GM18868 (cell line): ENCODE data around the gene DNAL4.

Experiments used
- ATAC-seq: cut with Tn5 transposase; IDR thresholded peaks from one replicate; pipeline ENCODE4 v1.9.1; 2021; ENCODE audit warnings: mild to moderate bottlenecking, moderate library complexity; ENCODE audit not compliant: unreplicated experiment

The DNAL4 gene

GRCh38 chr22:38793721-38794466 is at the start of gene DNAL4:
Gene DNAL4 (minus strand): TSS chr22:38794143. CDS start chr22:38782731, 11,412 bp downstream.
- peak; percentile 96 for ATAC-seq

DNA sequence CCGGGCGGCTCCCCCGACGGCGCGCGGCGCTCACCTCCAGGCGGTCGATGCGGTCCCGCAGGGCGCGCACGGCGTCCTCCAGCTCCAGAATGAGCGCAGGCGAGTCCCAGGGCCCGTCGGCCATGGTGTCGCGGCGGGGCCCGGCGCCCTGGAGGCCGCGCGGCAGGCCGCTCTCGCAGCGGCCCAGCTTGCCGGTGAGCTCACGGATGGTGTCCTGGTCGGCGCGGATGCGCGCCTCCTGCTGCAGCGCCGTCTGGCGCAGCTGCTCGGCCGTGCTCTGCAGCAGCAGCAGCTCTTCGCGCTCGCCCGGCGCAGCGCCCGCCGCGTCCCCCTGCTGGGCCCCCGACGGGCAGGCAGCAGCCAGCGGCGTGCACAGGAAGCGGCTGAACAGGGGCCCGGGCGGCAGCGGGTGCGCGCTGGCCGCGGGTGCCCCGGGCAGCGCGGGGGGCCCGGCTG is 49.3 kb upstream of the DNAL4 start:
- ATAC-seq, result no peak

DNA sequence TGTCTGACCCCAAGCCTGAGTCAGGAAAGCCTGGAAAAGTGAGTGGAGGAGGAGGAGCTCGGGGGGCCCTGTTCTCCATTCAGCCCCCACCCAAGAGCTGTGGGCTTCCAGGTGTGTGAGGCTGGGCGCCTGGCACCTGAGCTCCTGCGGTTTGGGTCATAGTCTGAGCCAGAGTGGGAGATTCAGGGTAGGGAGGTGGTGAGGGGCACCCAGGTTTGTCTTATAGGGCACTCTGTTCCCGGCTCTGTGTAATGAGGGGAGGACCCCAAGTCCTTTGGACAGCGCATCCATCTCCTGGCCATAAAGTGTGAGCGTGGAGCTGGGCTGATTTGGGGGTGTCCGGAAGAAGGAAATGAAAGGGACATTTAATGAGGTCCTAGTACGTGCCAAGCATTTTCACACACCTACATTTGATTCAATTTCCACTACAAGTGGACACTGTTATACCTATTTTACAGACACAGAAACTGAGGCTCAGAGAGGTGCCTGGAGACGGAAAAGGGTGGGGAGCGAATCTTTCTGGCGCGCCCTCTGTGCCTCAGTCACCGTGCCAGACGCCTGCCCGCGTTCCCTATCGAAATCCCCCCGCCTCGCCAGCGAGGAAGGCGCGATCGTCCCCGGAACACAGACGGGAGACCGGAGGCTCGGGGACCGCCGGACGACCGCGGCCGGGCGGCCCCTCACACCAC is 48.7 kb upstream of the DNAL4 start:
- ATAC-seq, result no peak

DNA sequence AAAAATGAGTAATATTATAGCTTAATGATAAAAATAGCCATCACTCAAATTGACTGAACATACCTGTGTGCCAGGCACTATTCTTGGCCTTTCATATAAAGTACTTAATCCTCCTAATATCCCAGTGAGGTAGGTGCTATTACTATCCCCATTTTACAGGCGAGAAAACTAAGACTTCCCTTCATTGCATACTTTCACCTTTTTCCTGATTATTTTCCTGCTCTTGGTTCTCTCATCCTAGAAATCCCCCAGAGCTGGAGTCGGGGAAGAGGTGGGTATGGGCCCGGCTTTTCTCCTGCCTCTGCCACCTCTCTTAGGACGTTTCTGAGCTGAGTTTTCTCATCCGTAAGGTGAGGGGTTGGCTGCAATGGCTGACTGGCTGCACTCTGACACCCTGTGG is 47.7 kb upstream of the DNAL4 start:
- ATAC-seq, result no peak

DNA sequence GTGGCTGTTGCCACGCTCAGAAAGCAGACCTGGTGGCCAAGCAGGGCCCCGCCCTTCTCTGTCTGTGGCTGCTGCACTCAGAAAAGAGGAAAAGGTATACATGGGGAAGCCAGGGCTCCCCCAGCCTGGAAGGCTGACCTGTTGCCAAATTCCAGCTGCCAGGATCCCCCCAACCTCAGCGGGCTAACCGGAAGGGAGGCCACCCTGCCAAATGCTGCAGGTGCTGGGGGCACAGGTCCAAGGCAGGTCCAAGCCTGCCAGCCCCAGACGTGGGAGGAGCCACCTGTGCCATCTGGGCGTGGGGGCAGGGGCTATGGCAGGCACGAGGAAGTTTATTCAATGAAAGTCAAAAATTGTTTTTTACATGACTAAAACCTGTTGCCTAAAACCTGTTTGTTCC is 47.3 kb upstream of the DNAL4 start:
- no peak for ATAC-seq

GRCh38 chr22:38840129-38840528 is 46.2 kb upstream of the DNAL4 start:
- ATAC-seq, result no peak

DNA sequence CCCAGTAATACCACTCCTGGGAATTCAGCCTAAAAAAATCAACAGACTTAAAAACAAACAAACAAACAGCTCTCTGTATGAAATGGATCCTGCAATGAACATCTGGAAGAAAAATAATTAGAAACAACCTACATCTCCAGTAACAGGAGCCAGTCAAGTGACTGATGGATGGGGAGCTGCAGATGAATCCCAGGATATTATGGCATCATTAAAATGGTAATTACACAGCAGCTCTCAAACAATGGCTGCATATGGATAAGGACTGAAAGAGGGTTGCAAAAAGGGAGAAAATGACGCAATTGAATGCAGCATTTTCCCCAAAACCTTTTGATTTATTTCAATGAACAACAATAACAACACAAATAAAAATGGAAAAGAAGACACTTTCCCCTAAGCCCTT is 45.7 kb upstream of the DNAL4 start:
- no peak for ATAC-seq

DNA sequence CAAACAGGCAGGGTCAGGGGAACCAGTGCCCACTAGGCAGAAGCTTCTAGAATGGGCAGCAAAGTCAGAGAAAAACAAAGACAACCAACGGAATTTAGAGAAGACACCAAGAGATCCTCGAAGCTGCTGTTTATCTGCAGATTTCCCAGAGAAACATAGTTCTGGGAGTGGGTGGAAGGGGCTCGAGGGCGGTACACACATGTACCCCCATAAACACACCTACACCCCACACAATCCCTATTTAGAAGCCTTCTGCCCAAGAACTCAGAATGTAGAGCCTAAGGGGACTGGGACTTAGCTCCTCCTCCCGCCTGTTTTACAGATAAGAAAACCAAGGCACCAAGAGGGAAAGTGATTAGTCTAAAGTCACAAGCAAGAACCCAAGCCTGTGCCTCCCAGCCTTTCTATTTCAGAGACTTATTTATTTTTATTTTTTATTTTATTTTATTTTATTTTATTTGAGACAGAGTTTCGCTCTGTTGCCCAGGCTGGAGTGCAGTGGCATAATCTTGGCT is 43.5 kb upstream of the DNAL4 start:
- no peak for ATAC-seq

DNA sequence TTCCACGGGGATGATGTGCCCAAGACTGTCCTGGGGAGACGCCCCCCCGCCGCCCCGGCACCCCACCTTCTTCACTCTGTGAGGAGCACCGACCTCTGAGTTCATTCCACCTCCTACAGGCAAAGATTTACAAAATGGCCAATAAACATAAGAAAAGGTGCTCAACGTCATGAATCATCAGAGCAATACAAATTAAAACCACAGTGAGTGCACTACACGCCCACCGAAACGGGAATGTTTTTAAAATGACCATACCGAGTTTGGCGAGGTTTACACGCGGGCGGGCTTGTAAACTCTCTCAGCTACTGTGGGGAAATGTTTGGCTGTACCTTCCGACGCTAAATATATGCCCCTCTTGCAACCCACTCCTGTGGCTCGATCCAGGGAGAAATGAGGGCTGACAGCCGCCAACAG is 42.0 kb upstream of the DNAL4 start:
- ATAC-seq, result no peak

DNA sequence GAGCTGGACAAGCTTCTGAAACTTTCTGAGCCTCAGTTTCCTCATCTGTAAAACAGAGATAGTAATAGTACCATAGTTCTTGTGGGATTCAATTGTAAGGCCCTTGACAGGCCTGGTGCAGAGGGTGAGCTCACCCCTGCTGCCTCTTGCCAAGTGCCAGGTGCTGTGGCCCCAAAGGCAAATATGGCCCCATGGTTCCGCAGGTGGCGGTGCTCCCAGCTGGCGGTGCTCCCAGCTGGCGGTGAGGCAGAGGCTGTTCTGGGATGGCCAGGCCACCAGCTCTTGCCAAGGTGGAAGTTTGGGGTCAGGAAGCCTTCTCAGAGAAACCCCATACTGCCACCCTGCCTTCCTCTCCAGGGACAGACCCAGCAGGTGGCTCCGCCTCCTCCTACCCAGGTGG is 41.0 kb upstream of the DNAL4 start:
- ATAC-seq, result no peak

- no peak for ATAC-seq
These were observed 40.4 kb upstream of the DNAL4 start for GRCh38 chr22:38834215-38834953.

GRCh38 chr22:38833061-38833460 is 39.1 kb upstream of the DNAL4 start:
- no peak for ATAC-seq

DNA sequence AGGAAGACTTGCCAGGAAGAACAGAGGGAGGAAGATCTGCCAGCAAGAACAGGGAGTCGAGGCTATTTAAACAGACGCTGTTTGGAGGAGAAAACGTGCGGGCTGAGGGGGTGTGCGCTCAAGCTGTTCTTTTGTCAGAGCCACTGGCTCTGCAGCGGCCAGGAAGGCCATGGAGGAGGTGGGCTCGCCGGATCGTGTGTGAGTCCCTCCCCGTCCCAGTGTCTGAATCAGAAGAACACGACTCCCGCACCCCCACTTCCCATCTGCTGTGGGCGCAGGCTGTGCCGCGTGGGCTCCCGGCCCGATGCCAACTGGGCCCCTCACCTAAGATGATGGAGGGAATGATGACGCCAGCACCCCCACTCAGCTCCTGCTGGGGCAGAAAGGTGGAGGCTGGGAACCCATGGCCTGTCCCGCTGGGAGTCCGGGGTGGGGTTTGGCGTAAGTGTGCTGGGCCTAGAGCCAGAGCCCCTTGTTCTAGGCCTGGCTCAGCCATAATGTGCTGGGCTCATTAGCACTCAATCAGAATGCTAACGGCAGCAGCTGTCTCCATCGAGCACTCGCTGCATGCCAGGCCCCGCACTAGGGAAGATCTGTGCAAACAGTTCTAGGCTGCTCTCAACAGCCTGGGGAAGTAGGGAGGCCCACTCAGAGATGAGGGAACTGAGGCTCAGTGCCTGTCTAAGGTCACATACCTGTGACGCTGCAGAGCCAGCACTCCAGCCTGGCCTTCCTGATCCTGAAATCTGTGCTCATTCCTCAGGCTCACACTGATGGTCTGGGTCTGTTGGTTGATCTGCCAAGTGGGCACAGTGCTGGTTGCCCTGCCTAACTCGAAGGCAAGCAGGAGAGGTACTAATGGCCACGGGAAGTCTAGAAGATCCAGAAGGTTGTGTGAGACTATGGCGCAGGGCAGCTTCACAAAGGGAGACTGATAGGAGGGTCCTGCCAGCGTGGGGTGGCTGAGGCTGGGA is 38.3 kb upstream of the DNAL4 start:
- no peak for ATAC-seq

DNA sequence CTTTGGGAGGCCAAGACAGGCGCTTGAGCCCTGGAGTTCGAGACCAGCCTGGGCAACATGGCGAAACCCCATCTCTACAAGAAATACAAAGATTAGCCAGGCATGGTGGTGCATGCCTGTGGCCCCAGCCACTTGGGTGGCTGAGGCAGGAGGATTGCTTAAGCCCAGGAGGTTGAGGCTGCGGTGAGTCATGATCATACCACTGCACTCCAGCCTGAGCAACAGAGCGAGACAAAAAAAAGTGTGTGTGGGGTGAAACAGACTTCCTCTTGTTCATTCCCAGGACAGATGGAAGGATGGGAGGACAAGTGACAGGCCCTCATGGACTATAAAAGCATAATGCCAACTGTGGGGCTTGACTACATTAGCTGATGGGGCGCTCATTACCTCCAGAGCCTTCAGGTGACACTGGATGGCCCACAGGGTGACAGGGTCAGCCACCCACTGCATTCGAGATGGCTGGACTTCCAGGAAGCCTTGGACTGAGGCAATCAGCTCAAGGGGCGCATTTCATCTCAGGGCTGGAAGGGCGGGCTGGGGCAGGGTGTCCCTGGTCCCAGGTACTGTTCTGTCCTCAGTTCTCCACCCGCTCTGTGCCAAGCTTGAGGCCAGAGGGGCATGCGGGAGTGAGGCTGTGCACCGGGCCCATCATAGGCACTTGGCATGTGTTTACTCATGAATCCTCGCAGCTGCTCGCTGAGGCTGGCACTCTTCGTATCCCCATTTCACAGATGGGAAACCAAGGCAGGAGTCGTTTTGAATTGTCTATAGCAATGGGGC is 37.4 kb upstream of the DNAL4 start:
- no peak for ATAC-seq

DNA sequence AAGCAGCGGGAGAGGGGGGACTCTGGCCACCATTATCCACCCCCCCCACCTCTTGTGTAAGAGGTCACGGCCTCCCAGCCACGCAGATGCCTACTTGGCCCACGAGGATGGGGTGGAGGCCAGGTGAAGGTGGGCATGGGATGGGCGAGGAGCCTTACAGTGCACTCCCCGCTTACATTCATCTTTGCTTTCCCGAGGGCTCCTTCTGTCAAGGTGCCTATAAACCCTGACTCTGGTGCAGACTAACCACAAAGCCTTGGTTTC is 36.8 kb upstream of the DNAL4 start:
- ATAC-seq, result no peak

- no peak for ATAC-seq
These were observed 36.3 kb upstream of the DNAL4 start for GRCh38 chr22:38830026-38830844.

- ATAC-seq, result no peak
These were observed 35.5 kb upstream of the DNAL4 start for GRCh38 chr22:38829485-38829884.

- no peak for ATAC-seq
These were observed 34.8 kb upstream of the DNAL4 start for GRCh38 chr22:38828616-38829205.

- no peak for ATAC-seq
These were observed 34.2 kb upstream of the DNAL4 start for GRCh38 chr22:38828191-38828590.
